Middle frontal gyrus (tissue), 1 donor: Measurements from ENCODE around the gene ESYT2.
"Not testable (repeated sequence)": the region's sequence is repeated elsewhere in the genome, so short reads cannot be mapped to it uniquely, and the experiment has no call there.

ENCODE experiments used
- DNase-seq: peaks from one replicate; pipeline ENCODE4 v3.0.0-alpha.2; 2015; ENCODE audit warnings: low spot score; ENCODE audit errors: extremely low spot score

Gene ESYT2

GRCh38 chr7:158699341-158699740 is 130.0 kb downstream of the ESYT2 start:
- no peak for DNase-seq

- no peak for DNase-seq
These were observed 130.6 kb downstream of the ESYT2 start for GRCh38 chr7:158698657-158699195.

GRCh38 chr7:158697597-158697996 is 131.7 kb downstream of the ESYT2 start:
- DNase-seq: not testable (repeated sequence)

- DNase-seq: peak; percentile 40
These were observed 133.4 kb downstream of the ESYT2 start for GRCh38 chr7:158695726-158696452.

GRCh38 chr7:158695056-158695455 is 134.3 kb downstream of the ESYT2 start:
- DNase-seq: no peak

- DNase-seq: no peak
These were observed 134.7 kb downstream of the ESYT2 start for GRCh38 chr7:158694650-158695049.

- no peak for DNase-seq
These were observed 139.8 kb downstream of the ESYT2 start for GRCh38 chr7:158689488-158689887.

GRCh38 chr7:158687406-158687805 is 141.9 kb downstream of the ESYT2 start:
- no peak for DNase-seq

GRCh38 chr7:158685693-158686092 is 143.6 kb downstream of the ESYT2 start:
- DNase-seq: no peak

GRCh38 chr7:158684329-158684728 is 145.0 kb downstream of the ESYT2 start:
- DNase-seq: no peak

GRCh38 chr7:158683541-158683940 is 145.8 kb downstream of the ESYT2 start:
- no peak for DNase-seq

GRCh38 chr7:158682456-158682855 is 146.9 kb downstream of the ESYT2 start:
- no peak for DNase-seq
